ENCODE results near the gene ECPAS. TPM values are rescaled to one million over a fixed set of nuclear protein-coding genes. Genes with fewer than 3 reads are reported as not detected.

The ECPAS gene
- total RNA-seq, 1 donor from 2014 or later = 89.7 TPM

DNA sequence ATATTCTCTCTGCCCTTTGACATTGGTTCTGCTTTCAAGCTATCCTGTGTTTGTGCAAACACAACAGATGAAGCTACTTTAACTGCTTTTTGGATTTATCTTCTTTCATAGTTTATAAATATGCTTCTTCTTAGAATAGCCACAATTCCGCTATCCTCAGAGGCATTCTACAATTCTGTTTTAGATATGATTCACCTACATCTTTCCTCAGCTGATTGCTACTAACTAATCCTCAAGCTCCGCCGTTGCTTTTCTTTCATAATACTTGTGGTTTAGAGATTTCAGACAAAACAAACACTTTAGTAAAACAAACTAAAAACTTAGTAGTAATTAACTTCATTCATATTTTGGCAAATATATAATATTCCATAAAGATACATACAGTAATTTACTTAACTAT, 52.5 kb downstream of the ECPAS start:
- peaks cover 3% of the 10 kb centered on the region for H4K20me1 ChIP-seq (ENCODE audit: insufficient read depth, low read length)
- H3K4me1 ChIP-seq (ENCODE audit: insufficient read depth, low read length) = no peaks in the 10 kb centered on the region
- DNase-seq (ENCODE audit: low read depth) = peak; percentile 16
- no peaks in the 10 kb centered on the region for H3K9me3 ChIP-seq (ENCODE audit: insufficient read depth, low read depth, low read length)
- Mint-ChIP-seq H3K27ac (ENCODE audit: unreplicated experiment) (no peak overlapping the region), H3K9me3 (ENCODE audit: unreplicated experiment) (no peaks in the 10 kb centered on the region), H3K4me1 (ENCODE audit: low read depth, unreplicated experiment) (peaks cover 12% of the 10 kb centered on the region), H3K27me3 (ENCODE audit: low read depth, unreplicated experiment) (no peaks in the 10 kb centered on the region), H3K4me3 (ENCODE audit: unreplicated experiment) (no peak overlapping the region), H3K36me3 (ENCODE audit: low read depth, unreplicated experiment) (peaks cover 20% of the 10 kb centered on the region)
- no peaks in the 10 kb centered on the region for H3K79me2 ChIP-seq (ENCODE audit: insufficient read depth, low read length)
- peaks cover 25% of the 10 kb centered on the region for H3K36me3 ChIP-seq (ENCODE audit: insufficient read depth, low read length)
- H3K27ac ChIP-seq (ENCODE audit: low read depth, low read length) = no peak overlapping the region
- H3K9ac ChIP-seq (ENCODE audit: low read length) = no peak overlapping the region
- TF ChIP-seq EZH2 (IDR thresholded peaks at IDR 0.05; ENCODE audit: insufficient read depth, low read length) = no peak
- TF ChIP-seq, protein P1, sequence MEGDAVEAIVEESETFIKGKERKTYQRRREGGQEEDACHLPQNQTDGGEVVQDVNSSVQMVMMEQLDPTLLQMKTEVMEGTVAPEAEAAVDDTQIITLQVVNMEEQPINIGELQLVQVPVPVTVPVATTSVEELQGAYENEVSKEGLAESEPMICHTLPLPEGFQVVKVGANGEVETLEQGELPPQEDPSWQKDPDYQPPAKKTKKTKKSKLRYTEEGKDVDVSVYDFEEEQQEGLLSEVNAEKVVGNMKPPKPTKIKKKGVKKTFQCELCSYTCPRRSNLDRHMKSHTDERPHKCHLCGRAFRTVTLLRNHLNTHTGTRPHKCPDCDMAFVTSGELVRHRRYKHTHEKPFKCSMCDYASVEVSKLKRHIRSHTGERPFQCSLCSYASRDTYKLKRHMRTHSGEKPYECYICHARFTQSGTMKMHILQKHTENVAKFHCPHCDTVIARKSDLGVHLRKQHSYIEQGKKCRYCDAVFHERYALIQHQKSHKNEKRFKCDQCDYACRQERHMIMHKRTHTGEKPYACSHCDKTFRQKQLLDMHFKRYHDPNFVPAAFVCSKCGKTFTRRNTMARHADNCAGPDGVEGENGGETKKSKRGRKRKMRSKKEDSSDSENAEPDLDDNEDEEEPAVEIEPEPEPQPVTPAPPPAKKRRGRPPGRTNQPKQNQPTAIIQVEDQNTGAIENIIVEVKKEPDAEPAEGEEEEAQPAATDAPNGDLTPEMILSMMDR (IDR thresholded peaks at IDR 0.05; ENCODE audit: insufficient read depth, low read depth, low read length) = no peak
- H3K4me2 ChIP-seq (ENCODE audit: low read length) = no peak overlapping the region
- no peak overlapping the region for H2AFZ ChIP-seq (ENCODE audit: low read depth, low read length)
- FAIRE-seq = no peak
- no peak overlapping the region for H3K4me3 ChIP-seq (ENCODE audit: insufficient read depth, low read depth, low read length)
- H3K27me3 ChIP-seq (ENCODE audit: insufficient read depth, low read length) = no peaks in the 10 kb centered on the region

DNA sequence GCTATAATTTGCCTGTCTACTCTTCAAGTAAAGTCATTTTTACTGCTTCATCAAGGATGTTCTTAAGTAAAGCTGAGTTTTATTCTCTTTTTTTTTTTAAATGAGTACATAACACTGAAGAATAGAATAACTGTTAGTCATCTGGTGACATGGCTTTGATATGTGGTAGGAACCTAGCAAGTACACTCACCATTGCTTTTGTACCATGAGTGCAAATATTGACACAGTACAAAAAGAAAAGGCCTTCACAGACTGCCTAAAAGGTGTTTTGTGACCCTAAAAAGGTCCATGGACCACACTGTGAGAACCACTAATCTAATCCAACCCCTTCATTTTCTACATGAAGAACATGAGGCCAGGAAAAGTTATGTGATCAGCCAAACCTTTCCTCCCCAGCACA, 55.0 kb downstream of the ECPAS start:
- Mint-ChIP-seq H3K4me3 (ENCODE audit: unreplicated experiment) (no peak overlapping the region), H3K9me3 (ENCODE audit: unreplicated experiment) (no peaks in the 10 kb centered on the region), H3K27ac (ENCODE audit: unreplicated experiment) (no peak overlapping the region), H3K4me1 (ENCODE audit: low read depth, unreplicated experiment) (peaks cover 8% of the 10 kb centered on the region), H3K36me3 (ENCODE audit: low read depth, unreplicated experiment) (peaks cover 29% of the 10 kb centered on the region), H3K27me3 (ENCODE audit: low read depth, unreplicated experiment) (no peaks in the 10 kb centered on the region)
- Histone ChIP-seq H3K36me3 (ENCODE audit: insufficient read depth, low read length) (peaks cover 28% of the 10 kb centered on the region), H3K4me1 (ENCODE audit: insufficient read depth, low read length) (no peaks in the 10 kb centered on the region), H3K4me2 (ENCODE audit: low read length) (no peak overlapping the region), H3K4me3 (ENCODE audit: insufficient read depth, low read depth, low read length) (no peak overlapping the region), H3K27me3 (ENCODE audit: insufficient read depth, low read length) (no peaks in the 10 kb centered on the region), H4K20me1 (ENCODE audit: insufficient read depth, low read length) (peaks cover 3% of the 10 kb centered on the region), H3K79me2 (ENCODE audit: insufficient read depth, low read length) (no peaks in the 10 kb centered on the region), H3K9me3 (ENCODE audit: insufficient read depth, low read depth, low read length) (no peaks in the 10 kb centered on the region), H3K9ac (ENCODE audit: low read length) (no peak overlapping the region), H3K27ac (ENCODE audit: low read depth, low read length) (no peak overlapping the region), H2AFZ (ENCODE audit: low read depth, low read length) (no peak overlapping the region)
- DNase-seq (ENCODE audit: low read depth) (peak; percentile 23), FAIRE-seq (no peak)
- TF ChIP-seq EZH2 (IDR thresholded peaks at IDR 0.05; ENCODE audit: insufficient read depth, low read length) = no peak
- TF ChIP-seq, protein P1 (IDR thresholded peaks at IDR 0.05; ENCODE audit: insufficient read depth, low read depth, low read length) = no peak

DNA sequence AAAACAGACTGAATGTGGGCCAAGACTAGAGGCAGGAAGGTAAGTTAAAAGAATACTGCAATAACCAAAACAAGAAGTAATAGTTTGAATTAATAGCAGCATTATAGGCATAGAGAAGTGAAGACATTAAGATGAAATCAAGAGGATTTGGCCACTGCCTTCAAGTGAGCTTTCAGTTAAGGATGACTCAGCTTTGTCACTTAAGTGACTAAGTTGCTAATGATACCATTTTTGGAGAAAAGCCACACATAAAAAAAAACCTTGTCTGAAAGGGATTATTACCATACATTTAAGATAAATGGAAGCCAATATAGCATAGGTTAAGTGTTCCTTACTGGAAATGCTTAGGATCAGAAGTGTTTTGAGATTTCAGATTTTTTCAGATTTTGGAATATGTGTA, 57.0 kb downstream of the ECPAS start:
- no peak overlapping the region for H3K4me3 ChIP-seq (ENCODE audit: insufficient read depth, low read depth, low read length)
- Mint-ChIP-seq H3K9me3 (ENCODE audit: unreplicated experiment) (no peaks in the 10 kb centered on the region), H3K27me3 (ENCODE audit: low read depth, unreplicated experiment) (no peaks in the 10 kb centered on the region), H3K36me3 (ENCODE audit: low read depth, unreplicated experiment) (peaks cover 26% of the 10 kb centered on the region), H3K27ac (ENCODE audit: unreplicated experiment) (peak overlapping the region; percentile 71), H3K4me3 (ENCODE audit: unreplicated experiment) (no peak overlapping the region), H3K4me1 (ENCODE audit: low read depth, unreplicated experiment) (peaks cover 8% of the 10 kb centered on the region)
- no peak overlapping the region for H3K27ac ChIP-seq (ENCODE audit: low read depth, low read length)
- no peak for TF ChIP-seq EZH2 (IDR thresholded peaks at IDR 0.05; ENCODE audit: insufficient read depth, low read length)
- TF ChIP-seq, protein P1 (IDR thresholded peaks at IDR 0.05; ENCODE audit: insufficient read depth, low read depth, low read length) = no peak
- H3K9me3 ChIP-seq (ENCODE audit: insufficient read depth, low read depth, low read length) = no peaks in the 10 kb centered on the region
- H2AFZ ChIP-seq (ENCODE audit: low read depth, low read length) = no peak overlapping the region
- FAIRE-seq (no peak), DNase-seq (ENCODE audit: low read depth) (peak; percentile 59)
- no peaks in the 10 kb centered on the region for H3K79me2 ChIP-seq (ENCODE audit: insufficient read depth, low read length)
- H3K9ac ChIP-seq (ENCODE audit: low read length) = no peak overlapping the region
- peaks cover 7% of the 10 kb centered on the region for H4K20me1 ChIP-seq (ENCODE audit: insufficient read depth, low read length)
- H3K36me3 ChIP-seq (ENCODE audit: insufficient read depth, low read length) = peaks cover 38% of the 10 kb centered on the region
- H3K27me3 ChIP-seq (ENCODE audit: insufficient read depth, low read length) = no peaks in the 10 kb centered on the region
- no peaks in the 10 kb centered on the region for H3K4me1 ChIP-seq (ENCODE audit: insufficient read depth, low read length)
- no peak overlapping the region for H3K4me2 ChIP-seq (ENCODE audit: low read length)

Measured in astrocyte (in vitro differentiated cells and primary cell).